ENCODE measurements around the gene WNK2.

The WNK2 gene

GRCh38 chr9:93307468-93308157 lies 123.7 kb downstream of the WNK2 start:
- TF ChIP-seq, protein P1, sequence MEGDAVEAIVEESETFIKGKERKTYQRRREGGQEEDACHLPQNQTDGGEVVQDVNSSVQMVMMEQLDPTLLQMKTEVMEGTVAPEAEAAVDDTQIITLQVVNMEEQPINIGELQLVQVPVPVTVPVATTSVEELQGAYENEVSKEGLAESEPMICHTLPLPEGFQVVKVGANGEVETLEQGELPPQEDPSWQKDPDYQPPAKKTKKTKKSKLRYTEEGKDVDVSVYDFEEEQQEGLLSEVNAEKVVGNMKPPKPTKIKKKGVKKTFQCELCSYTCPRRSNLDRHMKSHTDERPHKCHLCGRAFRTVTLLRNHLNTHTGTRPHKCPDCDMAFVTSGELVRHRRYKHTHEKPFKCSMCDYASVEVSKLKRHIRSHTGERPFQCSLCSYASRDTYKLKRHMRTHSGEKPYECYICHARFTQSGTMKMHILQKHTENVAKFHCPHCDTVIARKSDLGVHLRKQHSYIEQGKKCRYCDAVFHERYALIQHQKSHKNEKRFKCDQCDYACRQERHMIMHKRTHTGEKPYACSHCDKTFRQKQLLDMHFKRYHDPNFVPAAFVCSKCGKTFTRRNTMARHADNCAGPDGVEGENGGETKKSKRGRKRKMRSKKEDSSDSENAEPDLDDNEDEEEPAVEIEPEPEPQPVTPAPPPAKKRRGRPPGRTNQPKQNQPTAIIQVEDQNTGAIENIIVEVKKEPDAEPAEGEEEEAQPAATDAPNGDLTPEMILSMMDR (IDR thresholded peaks at IDR 0.05; ENCODE audit: insufficient read depth, missing control alignments) = no peak
- FAIRE-seq = no peak

DNA sequence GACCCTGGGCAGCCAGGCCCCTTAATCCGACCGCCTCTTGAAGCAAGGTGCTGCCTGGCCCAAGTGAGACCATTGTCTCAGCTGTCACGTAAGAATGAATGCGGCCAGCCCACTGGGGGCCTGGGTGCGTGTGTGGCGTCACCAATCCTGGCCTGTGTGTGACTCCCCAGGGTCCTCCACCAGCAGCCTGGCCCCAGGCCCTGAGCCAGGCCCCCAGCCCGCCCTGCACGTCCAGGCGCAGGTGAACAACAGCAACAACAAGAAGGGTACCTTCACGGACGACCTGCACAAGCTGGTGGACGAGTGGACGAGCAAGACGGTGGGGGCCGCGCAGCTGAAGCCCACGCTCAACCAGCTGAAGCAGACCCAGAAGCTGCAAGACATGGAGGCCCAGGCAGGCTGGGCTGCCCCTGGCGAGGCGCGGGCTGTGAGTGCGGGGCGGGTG lies 124.2 kb downstream of the WNK2 start:
- no peak for FAIRE-seq
- DNase-seq (ENCODE audit: insufficient read length, low spot score) = no peak
- TF ChIP-seq, protein P1 (IDR thresholded peaks at IDR 0.05; ENCODE audit: insufficient read depth, missing control alignments) = no peak

More at GRCh38 chr9:93307468-93308157, 123.7 kb downstream of the WNK2 start:
- DNase-seq (ENCODE audit: insufficient read length, low spot score) = no peak

GRCh38 chr9:93308676-93309075 lies 124.7 kb downstream of the WNK2 start:
- FAIRE-seq (no peak), DNase-seq (ENCODE audit: insufficient read length, low spot score) (no peak)
- TF ChIP-seq, protein P1 (IDR thresholded peaks at IDR 0.05; ENCODE audit: insufficient read depth, missing control alignments) = no peak

DNA sequence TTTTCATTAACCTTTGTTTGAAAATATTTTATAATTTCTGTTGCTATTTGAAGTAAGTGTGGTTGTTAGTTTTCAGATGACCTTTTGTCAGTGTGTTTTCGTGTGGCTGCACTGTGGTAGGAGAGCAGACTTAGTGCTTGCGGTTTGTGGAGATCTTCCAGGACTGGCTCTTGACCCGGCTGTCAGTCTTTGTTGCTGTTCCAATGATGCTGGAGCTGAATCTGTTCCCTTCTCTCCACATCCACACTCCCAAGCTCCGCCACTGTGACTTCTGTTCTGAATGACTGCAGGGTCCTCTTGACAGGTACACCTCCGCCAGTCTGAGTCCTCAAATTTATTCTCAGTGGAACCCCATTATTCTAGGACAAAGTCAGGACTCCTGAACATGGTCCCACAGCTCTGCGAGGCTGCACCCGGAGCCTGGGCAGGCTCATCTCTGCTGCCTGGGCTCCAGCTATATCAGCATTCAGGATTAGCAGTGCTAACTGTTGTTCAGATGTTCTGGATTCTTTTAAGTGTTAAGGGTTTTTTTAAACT lies 126.0 kb downstream of the WNK2 start:
- DNase-seq (ENCODE audit: insufficient read length, low spot score) = no peak
- FAIRE-seq = no peak
- TF ChIP-seq, protein P1 (IDR thresholded peaks at IDR 0.05; ENCODE audit: insufficient read depth, missing control alignments) = no peak

GRCh38 chr9:93315118-93315517 lies 131.2 kb downstream of the WNK2 start:
- TF ChIP-seq, protein P1 (IDR thresholded peaks at IDR 0.05; ENCODE audit: insufficient read depth, missing control alignments) = no peak
- DNase-seq (ENCODE audit: insufficient read length, low spot score) (no peak), FAIRE-seq (no peak)

DNA sequence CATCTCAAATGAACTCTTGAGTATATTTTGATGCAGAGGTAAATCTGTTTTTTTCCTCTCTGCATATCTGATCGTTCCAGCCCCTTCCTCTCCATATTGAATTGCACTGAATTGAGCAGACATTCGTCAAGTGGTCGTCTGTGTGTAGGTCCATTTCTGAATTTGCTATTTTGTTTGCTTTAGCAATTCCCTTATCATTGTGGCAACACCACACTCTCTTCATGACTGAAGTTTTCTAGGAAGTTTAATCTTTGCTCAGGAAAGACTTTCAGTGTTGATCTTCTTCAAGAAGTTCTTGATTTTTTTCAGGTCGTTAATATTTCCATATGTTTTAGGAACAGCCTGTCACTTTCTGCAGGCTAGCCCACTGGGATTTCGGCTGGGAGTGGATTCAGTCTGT lies 132.0 kb downstream of the WNK2 start:
- TF ChIP-seq, protein P1 (IDR thresholded peaks at IDR 0.05; ENCODE audit: insufficient read depth, missing control alignments) = no peak
- FAIRE-seq = no peak
- no peak for DNase-seq (ENCODE audit: insufficient read length, low spot score)
